T-cell (primary cell): ENCODE data around the gene BMPR1B. TPM values are rescaled to one million over a fixed set of nuclear protein-coding genes. Genes with fewer than 3 reads are reported as not detected.

Experiments
- ATAC-seq, 4 experiments: fragments of 200-7000 bp in 3 of 4; fragments of 150-1000 bp in 1 of 4; cut with Tn5 transposase; replicated peaks in 1 of 4; 1 replicate in 3 of 4; 2 replicates in 1 of 4; pipeline ENCODE4 v1.10.0; 2021; ENCODE audit warnings: moderate library complexity in 3 of 4, mild to moderate bottlenecking in 2 of 4, moderate number of reproducible peaks in 1 of 4
- CTCF ChIA-PET, 2 donors: fragments of 300-600 bp; sonication (Branson Sonifier 250); formaldehyde crosslinking; loops; one replicate each; lab custom pipeline; 2022; ENCODE audit warnings: antibody characterized with exemption in 2 of 2; lab: Charles Lee
- POLR2A ChIA-PET, 2 donors: fragments of 300-600 bp; sonication (Branson Sonifier 250); formaldehyde crosslinking; loops; one replicate each; lab custom pipeline; 2022; ENCODE audit warnings: antibody characterized with exemption in 2 of 2; lab: Charles Lee
- DNase-seq, 35 experiments: peaks; one replicate each; pipeline versions ENCODE4 v3.0.0 to v3.0.0-alpha.2; 2013 to 2023
- H3K27ac ChIP-seq: one replicate; pipeline ENCODE4 v1.5.1; 2013; ENCODE audit warnings: low read length
- H3K27me3 ChIP-seq, 2 experiments: replicated peaks in 1 of 2; 1 replicate in 1 of 2; 2 replicates in 1 of 2; pipeline versions ENCODE4 v1.6.1 to v1.7.0; 2013; ENCODE audit warnings: low read length in 1 of 2, mixed read lengths in 1 of 2; ENCODE audit not compliant: control insufficient read depth in 2 of 2, insufficient read depth in 2 of 2; ENCODE audit errors: extremely low read depth in 1 of 2
- H3K36me3 ChIP-seq, 2 donors: 1 replicate in 1 of 2; 2 replicates in 1 of 2; pipeline versions ENCODE4 v1.6.1 to v1.7.0; 2013; ENCODE audit warnings: low read length in 1 of 2; ENCODE audit not compliant: control insufficient read depth in 2 of 2, insufficient read depth in 1 of 2; ENCODE audit errors: extremely low read depth in 1 of 2
- H3K4me1 ChIP-seq, 2 experiments: 1 replicate in 1 of 2; 2 replicates in 1 of 2; pipeline versions ENCODE4 v1.6.1 to v1.7.0; 2013; ENCODE audit warnings: low read length in 2 of 2, mixed read lengths in 1 of 2; ENCODE audit not compliant: insufficient read depth in 2 of 2, control insufficient read depth in 1 of 2; ENCODE audit errors: extremely low read depth in 1 of 2
- H3K4me3 ChIP-seq, 2 donors: 1 replicate in 1 of 2; 2 replicates in 1 of 2; pipeline versions ENCODE4 v1.5.1 to v1.7.0; 2013; ENCODE audit warnings: mild to moderate bottlenecking in 2 of 2, low read length in 1 of 2, moderate library complexity in 1 of 2; ENCODE audit not compliant: control insufficient read depth in 1 of 2; ENCODE audit errors: extremely low read depth in 1 of 2
- H3K9me3 ChIP-seq: 2 replicates; pipeline ENCODE4 v1.7.0; 2013
- H3K27ac Mint-ChIP-seq, 2 donors: one replicate each; pipeline ENCODE4 v1.8.0; 2020 to 2021; ENCODE audit warnings: mild to moderate bottlenecking in 2 of 2, mixed read lengths in 2 of 2
- H3K27me3 Mint-ChIP-seq, 2 donors: one replicate each; pipeline ENCODE4 v1.8.0; 2021 to 2022; ENCODE audit warnings: mixed read lengths in 2 of 2
- H3K36me3 Mint-ChIP-seq: one replicate; pipeline ENCODE4 v1.8.0; 2021; ENCODE audit warnings: mixed read lengths
- H3K4me1 Mint-ChIP-seq, 3 donors: one replicate each; pipeline ENCODE4 v1.8.0; 2020 to 2022; ENCODE audit warnings: mixed read lengths in 3 of 3, mild to moderate bottlenecking in 1 of 3
- H3K4me3 Mint-ChIP-seq, 3 donors: one replicate each; pipeline ENCODE4 v1.8.0; 2020 to 2022; ENCODE audit warnings: mild to moderate bottlenecking in 3 of 3, mixed read lengths in 3 of 3, moderate library complexity in 3 of 3
- H3K9me3 Mint-ChIP-seq, 3 donors: one replicate each; pipeline ENCODE4 v1.8.0; 2020 to 2022; ENCODE audit warnings: mixed read lengths in 3 of 3
- whole genome bisulfite sequencing: methylation state at CpG from one replicate; pipeline ENCODE4 v1.1.5; 2013; ENCODE audit warnings: missing lambda C conversion rate; ENCODE audit not compliant: insufficient coverage; 5-methylcytosine and 5-hydroxymethylcytosine counted together
- total RNA-seq, 35 experiments: library from RNA in 6 of 35; stranded (reverse) in 6 of 35; fragments of 120-200 nt in 1 of 35; gene quantifications; one replicate each; pipeline versions ENCODE4 v1.2.1 to v1.2.4 and lab custom pipeline; 2013 to 2026

Gene BMPR1B
- total RNA-seq, 5 donors from 2014 or later (not counting 1 experiment from before 2014, with no cell fraction given) = 0.09 to 0.36 (median 0.28) TPM; not detected in 2

GRCh38 chr4:94882756-94883155, 125.0 kb downstream of the BMPR1B start:
- Mint-ChIP-seq H3K4me1 (no peaks in the 10 kb centered on the region), H3K27ac (no peak overlapping the region), H3K4me3 (no peak overlapping the region), H3K36me3 (no peaks in the 10 kb centered on the region), H3K27me3 (peaks cover 0 to 3% of the 10 kb centered on the region in 2 donors), H3K9me3 (no peaks in the 10 kb centered on the region)
- Histone ChIP-seq H3K36me3 (no peaks in the 10 kb centered on the region), H3K4me3 (no peak overlapping the region), H3K27ac (no peak overlapping the region), H3K27me3 (no peaks in the 10 kb centered on the region), H3K4me1 (no peaks in the 10 kb centered on the region), H3K9me3 (no peaks in the 10 kb centered on the region)
- WGBS = 100% methylated on average over 1 of the region's 2 CpGs
- no peak for ATAC-seq
- POLR2A ChIA-PET = no interaction called here
- DNase-seq = no peak
- CTCF ChIA-PET = interaction anchor here in 1 of 2 donors (0.6 kb wide), 1 partner anchor 10 kb away, joined by 4 read pairs; no protein-coding TSS in a partner anchor

GRCh38 chr4:94887027-94887426, 129.3 kb downstream of the BMPR1B start:
- H3K27ac Mint-ChIP-seq = no peak overlapping the region

GRCh38 chr4:94889523-94889922, 131.8 kb downstream of the BMPR1B start:
- no peaks in the 10 kb centered on the region for H3K36me3 Mint-ChIP-seq
- WGBS = no CpG with 5 or more reads among the region's 1 CpG
- POLR2A ChIA-PET = no interaction called here

More at GRCh38 chr4:94887027-94887426, 129.3 kb downstream of the BMPR1B start:
- H3K9me3 Mint-ChIP-seq = peaks cover 0 to 11% (median 0%) of the 10 kb centered on the region in 3 donors
- Histone ChIP-seq H3K4me1 (no peaks in the 10 kb centered on the region), H3K27me3 (no peaks in the 10 kb centered on the region), H3K9me3 (no peaks in the 10 kb centered on the region), H3K4me3 (no peak overlapping the region), H3K27ac (no peak overlapping the region), H3K36me3 (no peaks in the 10 kb centered on the region)
- CTCF ChIA-PET = no interaction called here
- H3K27me3 Mint-ChIP-seq = peaks cover 0 to 3% of the 10 kb centered on the region in 2 donors
- no peak overlapping the region for H3K4me3 Mint-ChIP-seq
- H3K4me1 Mint-ChIP-seq = no peaks in the 10 kb centered on the region
- WGBS = no CpG with 5 or more reads among the region's 3 CpGs
- ATAC-seq = no peak
- DNase-seq = no peak
- H3K36me3 Mint-ChIP-seq = no peaks in the 10 kb centered on the region
- POLR2A ChIA-PET = no interaction called here

GRCh38 chr4:94889946-94890345, 132.2 kb downstream of the BMPR1B start:
- Mint-ChIP-seq H3K9me3 (peaks cover 0 to 11% (median 0%) of the 10 kb centered on the region in 3 donors), H3K4me1 (no peaks in the 10 kb centered on the region), H3K4me3 (no peak overlapping the region), H3K27ac (no peak overlapping the region), H3K36me3 (no peaks in the 10 kb centered on the region), H3K27me3 (no peaks in the 10 kb centered on the region)
- H3K27ac ChIP-seq = no peak overlapping the region
- DNase-seq (no peak), ATAC-seq (no peak)
- no peak overlapping the region for H3K4me3 ChIP-seq
- H3K9me3 ChIP-seq = no peaks in the 10 kb centered on the region
- CTCF ChIA-PET = no interaction called here
- H3K4me1 ChIP-seq = no peaks in the 10 kb centered on the region
- H3K27me3 ChIP-seq = no peaks in the 10 kb centered on the region
- 83% methylated on average over 2 of the region's 3 CpGs for WGBS
- H3K36me3 ChIP-seq = no peaks in the 10 kb centered on the region
- POLR2A ChIA-PET = no interaction called here

More at GRCh38 chr4:94889523-94889922, 131.8 kb downstream of the BMPR1B start:
- Histone ChIP-seq H3K4me1 (no peaks in the 10 kb centered on the region), H3K4me3 (no peak overlapping the region), H3K36me3 (no peaks in the 10 kb centered on the region), H3K9me3 (no peaks in the 10 kb centered on the region), H3K27me3 (no peaks in the 10 kb centered on the region), H3K27ac (no peak overlapping the region)
- CTCF ChIA-PET = no interaction called here
- Mint-ChIP-seq H3K4me3 (no peak overlapping the region), H3K27ac (no peak overlapping the region), H3K27me3 (peaks cover 0 to 3% of the 10 kb centered on the region in 2 donors), H3K9me3 (peaks cover 0 to 11% (median 0%) of the 10 kb centered on the region in 3 donors), H3K4me1 (no peaks in the 10 kb centered on the region)
- ATAC-seq = no peak
- no peak for DNase-seq

GRCh38 chr4:94890579-94890978, 132.8 kb downstream of the BMPR1B start:
- POLR2A ChIA-PET = no interaction called here
- H3K27me3 ChIP-seq = no peaks in the 10 kb centered on the region
- H3K36me3 ChIP-seq = no peaks in the 10 kb centered on the region
- WGBS = no CpG with 5 or more reads among the region's 3 CpGs
- CTCF ChIA-PET = no interaction called here
- ATAC-seq = no peak
- DNase-seq = no peak
- H3K27ac Mint-ChIP-seq = no peak overlapping the region
- no peak overlapping the region for H3K27ac ChIP-seq
- no peak overlapping the region for H3K4me3 Mint-ChIP-seq
- no peaks in the 10 kb centered on the region for H3K27me3 Mint-ChIP-seq
- no peaks in the 10 kb centered on the region for H3K36me3 Mint-ChIP-seq
- H3K9me3 ChIP-seq = no peaks in the 10 kb centered on the region
- H3K4me1 Mint-ChIP-seq = no peaks in the 10 kb centered on the region
- peaks cover 0 to 11% (median 0%) of the 10 kb centered on the region in 3 donors for H3K9me3 Mint-ChIP-seq
- H3K4me3 ChIP-seq = no peak overlapping the region
- H3K4me1 ChIP-seq = no peaks in the 10 kb centered on the region

GRCh38 chr4:94892051-94892450, 134.3 kb downstream of the BMPR1B start:
- ChIA-PET CTCF (interaction anchor here in 1 of 2 donors (0.7 kb wide), 1 partner anchor 9 kb away, joined by 4 read pairs; no protein-coding TSS in a partner anchor), POLR2A (no interaction called here)
- no peaks in the 10 kb centered on the region for H3K36me3 Mint-ChIP-seq
- no peak overlapping the region for H3K4me3 ChIP-seq
- no peak overlapping the region for H3K27ac Mint-ChIP-seq
- ATAC-seq = no peak
- H3K27me3 Mint-ChIP-seq = no peaks in the 10 kb centered on the region
- H3K27me3 ChIP-seq = no peaks in the 10 kb centered on the region
- 60% methylated on average over 2 of the region's 7 CpGs for WGBS
- no peaks in the 10 kb centered on the region for H3K9me3 ChIP-seq
- H3K4me3 Mint-ChIP-seq = no peak overlapping the region
- no peak for DNase-seq
- H3K36me3 ChIP-seq = no peaks in the 10 kb centered on the region
- no peak overlapping the region for H3K27ac ChIP-seq
- no peaks in the 10 kb centered on the region for H3K4me1 Mint-ChIP-seq
- H3K4me1 ChIP-seq = no peaks in the 10 kb centered on the region
- H3K9me3 Mint-ChIP-seq = peaks cover 0 to 11% (median 0%) of the 10 kb centered on the region in 3 donors

- ChIA-PET POLR2A (no interaction called here), CTCF (no interaction called here)
- Mint-ChIP-seq H3K27me3 (no peaks in the 10 kb centered on the region), H3K4me3 (no peak overlapping the region), H3K27ac (no peak overlapping the region), H3K9me3 (peaks cover 0 to 5% (median 0%) of the 10 kb centered on the region in 3 donors), H3K4me1 (no peaks in the 10 kb centered on the region), H3K36me3 (no peaks in the 10 kb centered on the region)
- H3K9me3 ChIP-seq = no peaks in the 10 kb centered on the region
- H3K27me3 ChIP-seq = no peaks in the 10 kb centered on the region
- H3K4me3 ChIP-seq = no peak overlapping the region
- WGBS = no CpG with 5 or more reads among the region's 2 CpGs
- no peaks in the 10 kb centered on the region for H3K36me3 ChIP-seq
- H3K27ac ChIP-seq = no peak overlapping the region
- ATAC-seq (no peak), DNase-seq (no peak)
- H3K4me1 ChIP-seq = no peaks in the 10 kb centered on the region
These were observed 137.3 kb downstream of the BMPR1B start for GRCh38 chr4:94895081-94895480.
